EL (cell line): ENCODE data around the gene LTBP4.
"Not testable (repeated sequence)": the region's sequence is repeated elsewhere in the genome, so short reads cannot be mapped to it uniquely, and the experiment has no call there.

ENCODE experiments used
- DNase-seq: peaks from one replicate; pipeline ENCODE4 v3.0.0-alpha.2; 2016

Gene LTBP4

DNA sequence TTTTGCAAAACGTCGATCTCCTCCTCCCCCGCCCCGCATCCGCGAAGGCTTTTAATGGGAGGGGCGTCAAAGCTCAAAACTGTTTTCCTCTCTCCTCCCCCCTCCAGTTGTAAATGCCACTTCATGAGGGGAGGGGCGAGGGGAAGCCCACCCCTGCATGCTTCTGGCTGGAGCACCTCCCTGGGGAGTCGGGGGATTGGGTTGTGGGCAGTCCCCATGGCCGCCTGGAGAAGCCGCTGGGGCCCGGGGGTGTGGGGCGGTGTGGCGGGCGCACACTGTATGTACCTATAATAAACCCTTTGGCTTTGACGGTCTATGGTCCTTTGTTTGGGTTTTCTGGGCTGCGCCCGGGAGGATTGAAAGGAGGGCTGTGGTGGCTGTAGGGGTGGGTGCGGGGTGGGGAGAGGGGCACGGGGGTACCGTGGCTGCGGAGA lies 25.0 kb upstream of the LTBP4 start:
- no peak for DNase-seq

DNA sequence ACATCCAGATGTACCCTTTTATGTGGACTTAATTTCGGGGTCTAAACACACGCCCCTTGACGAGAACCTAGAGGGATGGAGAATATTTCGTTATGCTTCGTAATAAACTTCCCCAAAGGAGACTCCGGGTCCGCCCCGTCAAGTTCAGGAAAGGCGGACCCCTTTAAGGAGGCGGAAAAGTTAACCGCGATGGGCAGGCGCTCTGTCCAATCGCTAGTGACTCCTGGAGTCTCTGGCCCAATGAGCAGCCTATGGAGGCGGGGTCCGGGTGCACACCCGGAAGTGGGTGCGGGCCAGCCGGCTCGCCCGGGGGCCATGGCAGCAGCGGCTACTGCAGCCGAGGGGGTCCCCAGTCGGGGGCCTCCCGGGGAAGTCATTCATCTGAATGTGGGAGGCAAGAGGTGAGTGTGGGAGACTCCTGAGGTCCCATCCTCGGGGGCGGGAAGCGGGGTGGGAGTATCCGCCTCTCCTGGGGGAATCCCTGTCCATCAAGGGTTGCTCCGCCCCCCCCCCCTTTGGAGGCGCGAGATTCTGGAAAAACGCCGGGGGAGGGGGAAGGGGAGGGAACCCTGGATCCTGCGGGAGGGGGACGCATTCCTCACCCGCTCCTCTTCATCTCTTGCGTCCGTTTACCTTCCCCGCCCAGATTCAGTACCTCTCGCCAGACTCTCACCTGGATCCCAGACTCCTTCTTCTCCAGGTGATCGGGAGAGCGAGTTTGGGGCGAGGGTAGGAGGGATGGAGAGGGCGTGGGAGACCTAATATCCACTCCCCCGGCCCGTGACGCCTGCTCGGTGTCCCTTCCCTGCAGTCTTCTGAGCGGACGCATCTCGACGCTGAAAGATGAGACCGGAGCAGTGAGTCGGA lies 24.4 kb upstream of the LTBP4 start, which contains the start of gene SHKBP1:
Gene SHKBP1 (plus strand): TSS at position 289 of the 867 bp plus-strand sequence. CDS start 27 bp downstream, at position 316.
- DNase-seq: peak; percentile 95

DNA sequence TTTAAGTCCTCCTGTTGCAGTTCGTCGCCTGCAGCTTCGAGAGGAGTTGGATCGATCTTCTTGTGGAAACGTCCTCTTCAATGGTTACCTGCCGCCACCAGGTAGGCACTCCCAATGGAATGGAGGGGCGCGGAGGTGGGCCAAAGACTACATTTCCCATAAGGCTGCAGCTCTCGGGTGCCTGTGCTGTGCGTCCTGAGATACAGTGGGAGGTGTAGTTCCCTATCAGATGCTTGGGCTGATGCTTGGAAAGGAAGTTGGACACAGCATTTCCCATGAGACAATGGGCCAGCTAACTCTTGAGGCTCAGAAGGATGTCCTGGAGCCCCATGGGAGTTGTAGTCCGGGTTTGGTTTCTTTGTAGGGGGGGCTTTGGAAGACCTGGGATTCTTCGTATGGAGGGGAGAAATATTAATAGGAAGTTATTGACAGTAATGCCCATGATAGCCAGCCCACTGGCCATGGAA lies 22.7 kb upstream of the LTBP4 start:
- DNase-seq: peak; percentile 49

DNA sequence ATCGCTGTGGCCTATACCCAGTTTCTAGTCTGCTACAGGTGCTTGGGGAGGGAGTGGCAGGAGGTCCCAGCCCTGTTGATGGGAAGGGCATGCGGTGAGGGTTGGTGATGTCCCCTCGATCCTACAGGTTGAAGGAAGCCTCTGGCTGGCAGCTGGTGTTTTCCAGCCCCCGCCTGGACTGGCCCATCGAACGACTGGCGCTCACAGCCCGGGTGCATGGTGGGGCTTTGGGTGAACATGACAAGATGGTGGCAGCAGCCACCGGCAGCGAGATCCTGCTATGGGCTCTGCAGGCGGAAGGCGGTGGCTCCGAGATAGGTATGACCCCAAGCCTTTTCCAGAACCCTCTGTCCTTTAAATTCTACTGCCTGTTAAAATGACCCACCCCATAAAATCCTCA lies 20.6 kb upstream of the LTBP4 start:
- no peak for DNase-seq

DNA sequence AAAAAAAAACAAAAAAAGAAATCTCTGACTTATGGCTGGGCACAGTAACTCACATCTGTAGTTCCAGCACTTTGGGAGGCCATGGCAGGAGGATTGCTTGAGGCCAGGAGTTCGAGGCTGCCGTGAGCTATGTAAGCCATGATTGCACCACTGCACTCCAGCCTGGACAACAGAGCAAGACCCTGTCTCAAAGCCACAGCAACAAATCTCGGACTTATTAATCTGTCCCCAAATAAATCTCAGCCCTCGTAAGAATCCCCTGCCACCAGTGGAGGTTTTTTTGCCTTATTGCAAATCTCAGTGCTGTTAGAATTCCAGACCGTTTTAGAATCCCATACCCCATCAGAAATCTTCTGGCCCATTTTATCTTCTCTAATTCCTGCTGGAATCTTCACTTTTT lies 19.6 kb upstream of the LTBP4 start:
- no peak for DNase-seq

DNA sequence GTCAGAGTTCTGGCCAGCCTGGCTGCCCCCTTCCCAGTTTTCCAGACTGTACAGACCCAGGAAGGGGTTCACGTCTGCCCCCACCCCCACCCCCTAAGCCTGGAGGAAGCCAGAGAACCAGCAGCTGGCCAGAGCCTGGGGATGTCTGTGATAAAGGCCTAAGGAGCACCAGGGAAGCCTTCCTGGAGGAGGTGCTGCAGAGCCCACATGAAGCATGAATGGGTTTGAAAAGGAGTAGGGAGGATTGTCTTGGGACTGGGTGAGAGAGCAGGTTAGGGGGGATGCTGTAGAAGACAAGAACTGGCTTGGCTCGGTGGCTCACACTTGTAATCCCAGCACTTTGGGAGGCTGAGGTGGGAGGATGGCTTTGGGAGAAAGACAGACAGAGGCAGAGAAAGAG lies 18.7 kb upstream of the LTBP4 start:
- no peak for DNase-seq

DNA sequence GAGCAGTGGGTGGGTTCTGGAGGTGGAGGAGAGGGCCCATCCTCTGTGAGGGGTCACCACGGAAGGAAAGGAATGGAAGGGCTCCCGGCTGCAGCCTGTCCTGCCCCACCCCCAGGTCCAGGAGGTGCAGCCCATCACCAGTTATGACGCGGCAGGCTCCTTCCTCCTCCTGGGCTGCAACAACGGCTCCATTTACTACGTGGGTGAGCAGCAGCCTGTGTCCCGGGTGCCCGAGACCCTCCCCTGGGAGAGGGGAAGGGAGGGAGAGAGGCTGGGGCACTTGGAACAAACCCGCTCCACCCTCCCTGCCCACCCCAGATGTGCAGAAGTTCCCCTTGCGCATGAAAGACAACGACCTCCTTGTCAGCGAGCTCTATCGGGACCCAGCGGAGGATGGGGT lies 17.9 kb upstream of the LTBP4 start:
- DNase-seq: no peak

DNA sequence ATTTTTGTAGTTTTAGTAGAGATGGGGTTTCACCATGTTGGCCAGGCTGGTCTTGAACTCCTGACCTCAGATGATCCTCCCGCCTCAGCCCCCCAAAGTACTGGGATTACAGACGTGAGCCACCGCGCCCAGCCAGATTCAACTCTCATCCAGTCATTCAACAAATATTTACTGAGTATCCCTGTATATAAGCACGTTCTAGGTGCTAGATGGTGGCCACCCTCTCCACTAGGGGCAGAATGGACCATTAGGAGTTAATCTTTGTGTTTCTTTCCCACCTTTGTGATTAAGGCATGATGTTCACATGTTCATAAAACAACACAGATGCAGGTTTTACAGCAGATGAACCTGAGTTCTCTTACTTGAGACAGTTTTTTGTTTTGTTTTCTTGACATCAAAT lies 17.2 kb upstream of the LTBP4 start:
- DNase-seq: peak; percentile 33

DNA sequence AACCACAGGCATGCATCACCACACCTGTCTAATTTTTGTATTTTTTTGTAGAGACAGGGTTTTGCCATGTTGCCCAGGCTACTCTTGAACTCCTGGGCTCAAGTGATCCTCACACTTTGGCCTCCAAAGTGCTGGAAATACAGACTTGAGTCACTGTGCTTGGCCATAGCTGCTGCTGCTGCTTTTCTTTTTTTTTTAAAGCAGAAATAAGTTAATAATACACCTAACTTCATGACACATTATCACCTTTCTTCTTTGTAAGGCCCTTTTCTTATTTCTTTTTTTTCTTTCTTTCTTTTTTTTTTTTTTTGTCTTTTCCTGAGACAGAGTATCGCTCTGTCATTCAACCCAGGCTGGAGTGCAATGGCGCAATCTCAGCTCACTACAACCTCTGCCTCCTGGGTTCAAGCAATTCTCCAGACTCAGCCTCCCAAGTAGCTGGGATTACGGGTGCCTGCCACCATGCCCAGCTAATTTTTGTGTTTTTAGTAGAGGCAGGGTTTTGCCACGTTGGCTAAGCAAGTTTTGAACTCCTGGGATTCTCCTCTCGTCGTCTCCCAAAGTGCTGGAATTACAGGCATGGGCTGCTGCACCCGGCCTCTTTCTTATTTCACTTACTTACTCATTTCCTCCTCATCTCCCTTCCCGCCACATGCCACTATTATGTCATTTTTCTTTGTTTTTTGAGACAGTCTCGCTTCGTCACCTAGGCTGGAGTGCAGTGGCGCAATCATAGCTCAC lies 15.8 kb upstream of the LTBP4 start:
- peak; percentile 82 for DNase-seq

DNA sequence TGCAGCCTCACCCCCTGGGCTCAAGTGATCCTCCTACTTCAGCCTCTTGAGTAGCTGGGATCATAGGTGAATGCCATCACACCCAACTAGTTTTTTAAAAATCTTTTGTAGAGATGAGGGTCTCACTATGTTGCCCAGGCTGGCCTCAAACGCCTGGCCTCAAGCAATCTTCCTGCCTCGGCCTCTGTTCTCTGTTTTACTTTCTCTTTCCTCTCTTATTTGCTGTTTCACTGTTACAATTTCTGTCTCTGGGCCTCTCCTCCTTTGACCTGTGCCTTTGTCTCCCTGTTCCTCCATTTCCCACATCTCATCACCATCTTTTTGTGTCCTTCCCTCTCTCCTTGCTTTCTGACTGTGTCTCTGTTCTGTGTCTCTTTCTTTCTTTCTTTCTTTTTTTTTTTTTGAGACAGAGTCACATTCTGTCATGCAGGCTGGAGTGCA lies 15.2 kb upstream of the LTBP4 start:
- DNase-seq: no peak

DNA sequence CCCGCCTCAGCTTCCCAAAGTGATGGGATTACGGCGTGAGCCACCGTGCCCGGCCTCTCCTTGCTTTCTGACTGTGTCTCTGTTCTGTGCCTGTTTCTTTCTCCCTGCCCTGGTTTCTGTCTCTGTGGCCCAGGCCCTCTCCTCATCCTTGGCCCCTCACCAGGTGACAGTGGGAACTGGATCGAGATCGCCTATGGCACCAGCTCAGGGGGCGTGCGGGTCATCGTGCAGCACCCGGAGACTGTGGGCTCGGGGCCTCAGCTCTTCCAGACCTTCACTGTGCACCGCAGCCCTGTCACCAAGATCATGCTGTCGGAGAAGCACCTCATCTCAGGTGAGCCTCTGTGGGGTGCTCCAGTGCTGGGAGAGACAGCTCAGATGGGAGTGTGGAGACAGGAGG lies 14.6 kb upstream of the LTBP4 start:
- DNase-seq: no peak

DNA sequence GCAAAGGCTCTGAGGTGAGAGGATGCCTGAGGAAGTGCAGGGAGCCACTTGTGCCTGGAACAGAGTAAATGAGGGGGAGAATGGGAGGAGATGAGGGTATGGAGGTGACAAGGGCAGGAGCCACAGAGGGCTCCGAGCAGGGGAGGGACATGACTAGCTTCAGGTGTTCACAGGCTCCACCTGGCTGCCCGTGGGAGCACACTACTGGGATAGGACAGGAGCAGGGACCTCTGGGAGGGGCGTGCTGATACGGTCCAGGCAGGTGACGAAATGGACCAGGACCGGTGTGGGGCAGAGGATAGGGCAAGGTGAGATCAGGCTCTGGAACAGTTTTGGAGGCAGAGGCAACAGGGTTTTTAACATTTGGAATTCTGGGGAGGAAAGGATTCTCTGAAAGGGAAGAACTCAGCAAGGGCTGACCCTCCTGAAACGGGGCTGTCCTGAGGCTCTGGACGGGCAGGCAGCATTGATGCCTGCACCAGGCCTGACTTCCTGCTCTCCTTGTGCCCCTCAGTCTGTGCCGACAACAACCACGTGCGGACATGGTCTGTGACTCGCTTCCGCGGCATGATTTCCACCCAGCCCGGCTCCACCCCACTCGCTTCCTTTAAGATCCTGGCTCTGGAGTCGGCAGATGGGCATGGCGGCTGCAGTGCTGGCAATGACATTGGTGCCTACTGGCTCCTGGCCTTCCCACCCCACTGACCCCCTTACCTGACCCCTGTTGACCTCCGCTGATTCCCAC lies 12.9 kb upstream of the LTBP4 start:
- peak; percentile 87 for DNase-seq

DNA sequence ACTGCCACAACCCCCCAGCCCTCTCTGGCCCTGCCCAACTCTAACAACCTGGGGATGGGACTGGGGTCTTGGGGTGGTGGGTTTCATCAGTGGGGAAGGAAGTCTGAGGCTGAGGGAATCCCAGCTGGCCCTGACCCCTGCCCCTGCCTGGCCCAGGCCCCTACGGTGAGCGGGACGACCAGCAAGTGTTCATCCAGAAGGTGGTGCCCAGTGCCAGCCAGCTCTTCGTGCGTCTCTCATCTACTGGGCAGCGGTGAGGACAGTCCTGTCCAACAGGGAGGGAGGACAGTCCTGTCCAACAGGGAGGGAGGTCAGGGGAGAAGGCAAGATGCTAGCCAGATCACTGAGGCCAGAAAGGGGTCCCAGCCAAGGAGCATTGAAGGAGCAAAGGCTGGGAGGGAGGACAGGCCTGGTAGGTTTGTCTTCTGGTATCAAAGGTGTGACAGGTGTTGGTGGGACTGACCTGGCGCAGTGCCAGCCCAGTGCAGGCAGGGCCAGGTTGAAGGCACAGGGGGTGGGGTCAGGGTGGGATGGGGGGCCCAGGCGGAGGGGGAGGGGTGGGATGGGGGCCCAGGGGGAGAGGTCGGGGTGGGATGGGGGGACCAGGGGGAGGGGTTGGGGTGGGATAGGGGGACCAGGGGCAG lies 12.1 kb upstream of the LTBP4 start:
- DNase-seq: no peak

DNA sequence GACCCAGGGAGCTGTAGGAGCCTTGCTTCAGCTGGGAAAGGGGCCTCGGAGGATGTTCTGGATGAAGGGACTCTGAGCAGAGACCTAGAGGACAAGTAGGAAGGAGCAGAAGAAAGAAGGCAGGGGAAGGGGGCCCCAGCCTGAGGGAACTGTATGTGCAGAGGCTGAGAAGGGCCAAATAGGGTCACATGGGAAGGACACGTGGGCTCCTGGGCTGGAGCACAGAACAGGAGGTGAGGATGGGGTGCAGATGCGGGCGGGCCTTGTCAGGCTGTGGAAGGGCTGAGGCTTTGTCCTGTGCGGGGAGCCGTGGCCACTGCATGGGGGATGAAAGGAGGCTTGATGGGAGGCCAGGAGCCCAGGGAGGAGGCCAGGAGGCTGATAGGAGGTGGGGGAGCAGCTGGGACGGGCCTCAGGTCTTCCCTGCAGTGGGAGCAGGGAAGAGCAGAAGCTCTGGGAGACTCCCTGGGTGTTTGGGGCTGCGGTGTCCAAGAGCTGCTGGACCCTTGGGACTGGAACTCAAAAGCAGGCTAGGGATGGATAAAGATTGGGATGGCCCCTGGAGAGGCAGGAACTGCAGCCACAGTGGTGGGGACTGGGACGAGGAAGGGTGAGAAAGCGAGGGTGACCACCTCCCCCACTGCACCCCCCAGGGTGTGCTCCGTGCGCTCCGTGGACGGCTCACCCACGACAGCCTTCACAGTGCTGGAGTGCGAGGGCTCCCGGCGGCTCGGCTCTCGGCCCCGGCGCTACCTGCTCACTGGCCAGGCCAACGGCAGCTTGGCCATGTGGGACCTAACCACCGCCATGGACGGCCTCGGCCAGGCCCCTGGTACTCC lies 11.4 kb upstream of the LTBP4 start:
- no peak for DNase-seq

DNA sequence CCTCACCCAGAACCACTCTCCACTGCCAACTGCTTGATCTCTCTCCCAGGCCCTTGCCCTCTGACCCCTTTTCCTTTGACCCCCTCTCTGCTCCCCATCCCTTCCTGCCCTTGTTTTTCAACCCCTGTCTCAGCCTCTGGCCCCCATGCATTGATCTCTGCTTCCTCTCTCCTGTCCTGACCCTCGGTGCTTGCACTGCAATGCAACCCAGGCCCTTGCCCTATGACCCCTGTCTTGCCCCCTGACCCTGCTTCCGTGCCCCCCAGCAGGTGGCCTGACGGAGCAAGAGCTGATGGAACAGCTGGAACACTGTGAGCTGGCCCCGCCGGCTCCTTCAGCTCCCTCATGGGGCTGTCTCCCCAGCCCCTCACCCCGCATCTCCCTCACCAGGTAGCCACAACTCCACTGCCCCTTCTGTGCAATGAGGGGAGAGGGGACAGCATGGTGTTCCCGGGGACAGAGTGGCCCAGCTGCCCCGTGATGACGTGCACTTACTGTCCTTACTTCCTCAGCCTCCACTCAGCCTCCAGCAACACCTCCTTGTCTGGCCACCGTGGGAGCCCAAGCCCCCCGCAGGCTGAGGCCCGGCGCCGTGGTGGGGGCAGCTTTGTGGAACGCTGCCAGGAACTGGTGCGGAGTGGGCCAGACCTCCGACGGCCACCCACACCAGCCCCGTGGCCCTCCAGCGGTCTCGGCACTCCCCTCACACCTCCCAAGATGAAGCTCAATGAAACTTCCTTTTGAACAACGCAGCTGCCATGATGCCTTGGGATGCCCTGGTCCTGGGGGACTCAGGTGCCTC lies 10.5 kb upstream of the LTBP4 start:
- no peak for DNase-seq

DNA sequence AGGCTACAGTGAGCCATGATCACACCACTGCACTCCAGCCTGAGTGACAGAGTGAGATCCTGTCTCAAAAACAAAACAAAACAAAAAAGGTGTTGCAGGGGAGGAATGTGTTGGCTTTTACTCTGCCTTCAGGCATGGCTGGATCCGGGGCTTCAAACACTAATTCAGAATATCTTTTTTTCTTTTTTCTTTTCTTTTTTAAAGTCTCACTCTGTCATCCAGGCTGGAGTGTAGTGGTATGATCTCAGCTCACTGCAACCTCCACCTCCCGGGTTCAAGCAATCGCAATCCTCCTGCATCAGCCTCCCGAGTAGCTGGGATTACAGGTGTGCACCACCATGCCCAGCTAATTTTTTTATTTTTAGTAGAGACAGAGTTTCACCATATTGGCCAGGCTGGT lies 9.4 kb upstream of the LTBP4 start:
- not testable (repeated sequence) for DNase-seq

DNA sequence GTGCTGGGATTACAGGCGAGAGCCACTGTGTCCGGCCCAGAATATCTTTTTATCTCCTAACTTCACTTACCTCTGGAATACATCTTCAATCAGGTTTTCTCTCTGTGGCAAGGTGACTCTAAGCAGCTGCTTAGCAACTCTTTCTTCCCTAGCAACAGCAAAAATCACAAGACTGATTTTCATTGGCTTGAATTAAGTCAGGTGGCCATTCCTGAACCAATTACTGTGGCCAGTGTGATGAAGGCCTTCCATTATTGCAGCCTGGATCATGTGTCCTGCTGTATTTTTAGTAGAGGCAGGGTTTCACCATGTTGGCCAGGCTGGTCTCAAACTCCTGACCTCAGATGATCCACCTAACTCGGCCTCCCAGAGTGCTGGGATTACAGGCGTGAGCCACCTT lies 9.0 kb upstream of the LTBP4 start:
- peak; percentile 60 for DNase-seq

DNA sequence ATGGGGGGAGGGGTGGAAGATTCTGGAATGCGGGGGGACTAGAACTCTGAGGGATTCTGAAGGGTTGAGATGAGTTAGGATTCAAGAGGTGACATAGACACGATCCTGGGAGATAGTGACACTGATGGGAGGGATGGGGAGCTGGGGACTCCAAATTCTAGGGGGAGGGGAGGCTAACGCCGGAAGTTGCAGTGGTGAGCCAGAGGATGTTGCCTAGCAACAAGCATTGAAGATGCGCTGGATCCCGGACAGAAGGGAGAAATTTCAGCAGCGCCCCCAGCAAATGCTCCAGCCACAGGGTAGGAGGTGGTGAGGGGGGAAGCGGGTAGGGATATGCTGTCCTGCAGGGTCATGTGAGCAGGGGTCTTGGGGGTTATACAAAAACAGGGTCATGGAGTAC lies 6.9 kb upstream of the LTBP4 start:
- DNase-seq: no peak

DNA sequence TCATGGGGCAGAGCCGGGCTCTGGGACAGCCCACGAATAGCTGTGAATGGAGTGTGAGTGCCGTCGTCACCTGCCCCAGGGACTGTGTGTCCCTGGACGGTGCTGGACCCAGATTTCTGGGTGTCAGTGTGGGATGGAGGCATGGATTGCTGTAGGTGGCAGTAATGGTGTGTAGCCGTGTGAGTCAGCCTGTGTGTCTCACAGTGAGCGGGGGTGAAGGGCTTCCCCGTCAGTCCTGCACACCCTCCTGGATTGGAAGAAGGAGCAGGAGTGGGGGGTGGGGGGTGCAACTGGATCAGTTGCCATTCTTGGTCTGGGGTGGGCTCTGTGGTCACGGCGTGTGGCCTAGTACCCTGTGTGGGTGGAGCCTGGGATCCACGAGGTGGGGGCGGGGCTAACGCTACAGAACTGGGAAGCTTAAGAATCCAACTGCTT lies 6.5 kb upstream of the LTBP4 start:
- peak; percentile 64 for DNase-seq

DNA sequence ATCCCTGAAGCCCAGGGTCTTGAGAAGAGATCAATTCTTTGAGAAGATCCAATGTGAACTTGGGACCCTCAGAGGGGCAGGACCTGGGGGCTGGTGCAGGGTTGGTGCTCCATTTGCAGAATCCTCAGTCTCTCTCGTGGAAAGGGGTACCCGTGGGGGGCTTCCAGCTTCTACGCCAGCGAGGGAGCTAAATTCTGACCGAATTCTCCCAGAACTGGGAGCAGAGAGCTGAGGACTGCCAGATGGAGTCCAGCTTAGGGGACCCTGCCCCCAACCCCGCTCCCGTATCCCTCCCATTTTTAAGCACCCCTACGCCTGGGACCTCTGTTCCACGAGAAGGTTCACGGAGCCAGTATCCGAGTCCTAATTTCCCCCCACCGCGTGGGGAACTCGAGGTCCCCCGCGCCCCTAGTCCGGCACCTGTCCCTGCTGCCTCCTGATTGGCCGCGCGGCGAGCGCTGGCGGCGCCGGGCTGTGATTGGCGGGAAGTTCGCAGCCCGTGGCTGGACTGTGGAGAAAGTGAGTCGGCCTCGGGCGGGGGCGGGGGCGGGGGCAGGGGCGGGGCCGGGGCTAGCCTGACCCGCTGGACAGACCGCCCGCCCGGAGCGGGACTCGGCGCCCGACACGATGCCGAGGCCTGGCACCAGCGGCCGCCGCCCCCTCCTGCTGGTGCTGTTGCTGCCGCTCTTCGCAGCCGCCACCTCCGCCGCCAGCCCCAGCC lies 4.4 kb upstream of the LTBP4 start:
- peak; percentile 75 for DNase-seq
